ENCODE results near the gene ZNF148.
"Not testable (repeated sequence)": the region's sequence is repeated elsewhere in the genome, so short reads cannot be mapped to it uniquely, and the experiment has no call there.

ZNF148 gene

GRCh38 chr3:125375950-125376679, 990 bp upstream of the ZNF148 start:
- peak in 1 of 3 donors; percentile 1 for DNase-seq (ENCODE audit: low read depth in 2 of 3, low spot score in 1 of 3)

GRCh38 chr3:125374501-125374995, 577 bp downstream of the ZNF148 start:
- peak in 2 of 3 donors; percentile 6 to 13 for DNase-seq (ENCODE audit: low read depth in 2 of 3, low spot score in 1 of 3)

- no peak for DNase-seq (ENCODE audit: low read depth in 2 of 3, low spot score in 1 of 3)
Observed at GRCh38 chr3:125367403-125368230, 7.5 kb downstream of the ZNF148 start.

DNA sequence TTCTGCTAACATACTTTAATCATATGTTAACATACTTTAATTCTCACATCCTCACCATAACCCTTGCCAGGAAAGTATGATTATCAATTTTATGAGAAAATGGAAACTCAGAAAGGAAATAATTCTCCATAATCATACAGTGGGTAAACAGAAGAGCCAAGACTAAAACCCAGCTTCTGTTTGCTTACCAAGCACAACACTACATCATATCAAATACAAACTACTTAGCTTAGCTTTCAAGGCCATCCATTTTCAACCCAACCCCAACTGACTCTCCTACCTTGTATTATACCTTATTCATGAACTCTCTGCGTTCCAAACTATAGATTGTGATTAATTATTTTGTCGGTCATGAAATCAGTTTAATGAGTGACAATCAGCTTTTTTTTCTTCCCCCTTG, 9.0 kb downstream of the ZNF148 start:
- no peak for DNase-seq (ENCODE audit: low read depth in 2 of 3, low spot score in 1 of 3)

GRCh38 chr3:125359700-125360099, 15.4 kb downstream of the ZNF148 start:
- no peak for DNase-seq (ENCODE audit: low read depth in 2 of 3, low spot score in 1 of 3)

DNA sequence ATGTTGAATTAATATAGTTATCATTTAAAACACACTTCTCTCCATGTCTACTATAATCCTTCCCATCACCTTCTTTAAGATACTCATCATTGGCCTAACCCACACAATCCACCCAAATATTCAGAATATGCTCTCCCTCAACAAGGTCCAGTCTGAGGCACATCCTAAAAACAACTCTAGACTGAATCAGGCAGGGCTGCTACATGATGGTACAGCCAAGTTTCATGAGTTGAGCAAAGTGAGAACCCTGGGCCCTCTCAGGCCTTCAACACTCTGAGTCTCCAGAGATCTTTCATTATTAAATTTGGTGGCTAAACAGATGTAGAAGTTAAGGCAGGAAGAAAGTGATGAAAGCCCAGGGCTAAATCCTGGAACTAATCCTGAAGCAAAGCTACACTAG, 16.2 kb downstream of the ZNF148 start:
- DNase-seq (ENCODE audit: low read depth in 2 of 3, low spot score in 1 of 3): no peak

- DNase-seq (ENCODE audit: low read depth in 2 of 3, low spot score in 1 of 3): no peak
Observed at GRCh38 chr3:125357837-125358236, 17.3 kb downstream of the ZNF148 start.

GRCh38 chr3:125357032-125357658, 18.0 kb downstream of the ZNF148 start:
- peak; percentile 17 to 53 (median 37) for DNase-seq (ENCODE audit: low read depth in 2 of 3, low spot score in 1 of 3)

- no peak for DNase-seq (ENCODE audit: low read depth in 2 of 3, low spot score in 1 of 3)
Observed at GRCh38 chr3:125356140-125357026, 18.7 kb downstream of the ZNF148 start.

DNA sequence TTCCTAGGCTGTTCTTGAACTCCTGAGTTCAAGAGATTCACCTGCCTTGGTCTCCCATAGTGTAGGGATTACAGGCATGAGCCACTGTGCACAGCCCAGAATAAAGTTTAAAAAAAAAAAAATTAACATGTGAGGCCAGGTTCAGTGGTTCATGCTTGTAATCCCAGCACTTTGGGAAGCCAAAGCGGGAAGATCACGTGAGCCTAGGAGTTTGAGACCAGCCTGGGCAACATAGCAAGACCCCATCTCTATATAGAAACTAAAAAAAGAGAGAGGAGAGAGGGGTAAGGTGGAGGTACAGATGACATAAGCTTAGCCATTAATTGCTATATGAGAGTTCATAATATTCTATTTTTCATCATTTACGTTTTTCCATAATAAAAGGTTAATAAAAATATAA, 21.5 kb downstream of the ZNF148 start:
- DNase-seq (ENCODE audit: low read depth in 2 of 3, low spot score in 1 of 3): no peak

DNA sequence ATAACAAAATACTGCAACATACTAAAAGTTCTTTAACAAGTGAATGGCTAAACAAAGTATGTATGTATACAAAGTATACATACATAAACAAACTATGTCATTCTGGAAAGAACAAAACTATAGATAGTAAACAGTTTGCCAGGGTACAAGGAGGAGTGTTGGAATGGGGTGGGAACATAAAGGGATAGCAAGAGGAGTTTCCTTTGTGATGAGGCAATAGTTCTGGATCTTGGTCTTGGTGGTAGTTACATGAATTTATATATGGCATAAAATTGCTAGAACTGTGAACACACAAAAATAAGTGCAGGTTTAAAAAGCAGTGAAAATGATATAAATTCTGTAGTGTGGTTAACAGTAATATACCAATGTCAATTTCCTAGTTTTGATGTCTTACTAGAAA, 22.0 kb downstream of the ZNF148 start:
- no peak for DNase-seq (ENCODE audit: low read depth in 2 of 3, low spot score in 1 of 3)

- DNase-seq (ENCODE audit: low read depth in 2 of 3, low spot score in 1 of 3): no peak
Observed at GRCh38 chr3:125351814-125352456, 23.2 kb downstream of the ZNF148 start.

DNA sequence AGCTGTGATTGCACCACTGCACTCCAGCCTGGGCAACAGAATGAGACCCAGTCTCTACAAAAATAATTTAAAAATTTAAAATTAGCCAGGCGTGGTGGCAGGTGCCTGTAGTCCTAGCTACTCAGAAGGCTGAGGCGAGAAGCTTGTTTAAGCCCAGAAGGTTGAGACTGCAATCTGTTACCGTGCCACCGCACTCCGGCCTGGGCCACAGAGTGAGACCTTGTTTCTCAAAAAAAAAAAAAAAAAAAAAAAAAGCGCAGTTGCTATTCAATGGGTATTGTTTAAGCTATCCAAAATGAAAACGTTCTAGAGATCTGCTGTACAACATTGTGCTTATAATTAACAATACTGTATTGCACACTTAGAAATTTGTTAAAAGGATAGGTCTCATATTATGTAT, 24.0 kb downstream of the ZNF148 start:
- no peak for DNase-seq (ENCODE audit: low read depth in 2 of 3, low spot score in 1 of 3)

GRCh38 chr3:125350597-125350996, 24.5 kb downstream of the ZNF148 start:
- DNase-seq (ENCODE audit: low read depth in 2 of 3, low spot score in 1 of 3): no peak

GRCh38 chr3:125349556-125350165, 25.5 kb downstream of the ZNF148 start:
- no peak for DNase-seq (ENCODE audit: low read depth in 2 of 3, low spot score in 1 of 3)

DNA sequence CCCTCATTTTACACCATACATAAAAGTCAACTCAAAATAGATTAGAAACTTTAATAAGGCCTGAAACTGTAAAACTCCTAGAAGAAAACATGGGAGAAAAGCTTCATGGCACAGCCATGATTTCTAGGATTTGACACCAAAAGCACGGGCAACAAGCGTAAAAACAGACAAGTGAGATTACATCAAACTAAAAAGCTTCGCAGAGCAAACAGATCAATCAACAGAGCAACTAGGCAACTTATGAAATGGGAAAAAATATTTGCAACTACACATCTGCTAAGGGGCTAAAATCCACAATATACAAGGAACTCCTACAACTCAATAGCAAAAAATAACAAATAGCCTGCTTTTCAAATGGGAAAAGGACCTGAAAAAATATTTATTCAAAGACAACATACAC, 26.1 kb downstream of the ZNF148 start:
- DNase-seq (ENCODE audit: low read depth in 2 of 3, low spot score in 1 of 3): no peak

- DNase-seq (ENCODE audit: low read depth in 2 of 3, low spot score in 1 of 3): not testable (repeated sequence)
Observed at GRCh38 chr3:125343367-125343766, 31.8 kb downstream of the ZNF148 start.

DNA sequence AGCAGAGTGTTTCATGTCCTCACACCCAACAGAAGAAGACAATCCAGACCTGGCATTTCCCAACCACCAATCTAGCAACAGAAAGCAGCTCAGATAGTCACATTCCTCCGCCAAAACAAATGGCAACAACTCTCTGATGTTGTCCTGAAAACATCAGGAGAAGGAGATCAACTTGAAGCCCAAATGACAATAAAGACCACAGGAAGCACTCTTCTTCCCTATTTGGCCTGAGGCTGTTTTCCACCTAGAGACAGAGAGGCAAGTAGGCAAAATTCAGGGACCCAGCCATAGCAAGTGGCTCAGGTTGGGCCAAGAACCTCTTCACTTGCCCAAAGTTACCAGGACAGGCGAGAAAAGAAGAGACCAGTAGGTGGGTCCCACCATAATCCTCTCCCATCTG, 35.0 kb downstream of the ZNF148 start:
- no peak for DNase-seq (ENCODE audit: low read depth in 2 of 3, low spot score in 1 of 3)

DNA sequence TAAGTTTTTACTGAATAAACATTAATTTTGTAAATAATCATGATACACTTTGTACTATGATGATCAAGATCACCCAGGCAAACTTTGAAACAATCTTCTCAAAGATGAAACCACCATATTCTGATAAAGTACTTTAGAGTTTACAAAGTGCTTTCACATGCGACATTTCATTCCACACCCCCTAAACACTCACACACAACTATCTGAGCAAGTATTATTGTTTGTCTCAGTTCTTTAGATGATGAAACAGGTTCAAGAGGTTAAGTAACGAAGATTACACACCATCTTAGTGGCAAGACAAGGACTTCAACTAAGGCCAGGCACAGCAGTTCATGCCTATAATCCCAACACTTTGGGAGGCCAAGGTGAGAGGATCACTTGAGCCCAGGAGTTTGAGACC, 37.6 kb downstream of the ZNF148 start:
- no peak for DNase-seq (ENCODE audit: low read depth in 2 of 3, low spot score in 1 of 3)
